Activated CD8-positive, alpha-beta memory T cell treated with anti-CD3 and anti-CD28 coated beads for 36 hours (primary cell): ENCODE data around the gene EDC3. TPM values are rescaled to one million over a fixed set of nuclear protein-coding genes. Genes with fewer than 3 reads are reported as not detected.

Source experiments
- total RNA-seq, 2 experiments: library from RNA; stranded (reverse); gene quantifications; one replicate each; pipeline ENCODE4 v1.2.3, GENCODE V29; 2021

Gene EDC3
- total RNA-seq, 2 experiments from 2014 or later, result 50.5 to 52.2 TPM

Other genes starting within 250 kb of the EDC3 start
- gene UBL7, start 234.9 kb downstream of the EDC3 start, total RNA-seq, result 10 to 100 TPM; 59.8 to 66.6 TPM
- gene ARID3B, start 154.8 kb downstream of the EDC3 start, total RNA-seq, result 10 to 100 TPM; 34.2 to 34.3 TPM
- gene CLK3, start 80.2 kb downstream of the EDC3 start, total RNA-seq, result 100 to 1,000 TPM; 109 to 112 TPM
- gene CYP1A1, start 29.5 kb upstream of the EDC3 start, total RNA-seq, result 1 to 10 TPM in 1 of 2 experiments, under 1 TPM in 1; 0.48 to 1.0 TPM
- gene CYP1A2, start 52.8 kb upstream of the EDC3 start, total RNA-seq, result not detected
- 100 to 1,000 TPM; 289 to 301 TPM for gene CSK, start 86.1 kb upstream of the EDC3 start, total RNA-seq
- gene LMAN1L, start 116.8 kb upstream of the EDC3 start, total RNA-seq, result under 1 TPM in 1 of 2 experiments, not detected in 1; 0.15 TPM
- not detected for gene CPLX3, start 130.6 kb upstream of the EDC3 start, total RNA-seq
- 10 to 100 TPM; 49.6 to 54.3 TPM for gene ULK3, start 147.1 kb upstream of the EDC3 start, total RNA-seq
- 10 to 100 TPM; 71.1 to 73.3 TPM for gene SCAMP2, start 177.3 kb upstream of the EDC3 start, total RNA-seq
- gene MPI, start 194.0 kb upstream of the EDC3 start, total RNA-seq, result 10 to 100 TPM; 62.3 to 64.6 TPM
- 10 to 100 TPM; 50.6 to 52.7 TPM for gene FAM219B, start 210.8 kb upstream of the EDC3 start, total RNA-seq
- gene COX5A, start 242.0 kb upstream of the EDC3 start, total RNA-seq, result 100 to 1,000 TPM; 350 to 357 TPM